HG03342 (cell line): ENCODE measurements around the gene CEP152.
"Not testable (repeated sequence)": the region's sequence is repeated elsewhere in the genome, so short reads cannot be mapped to it uniquely, and the experiment has no call there.

Source experiments
- ATAC-seq: cut with Tn5 transposase; IDR thresholded peaks from one replicate; pipeline ENCODE4 v1.9.1; 2021; ENCODE audit warnings: mild to moderate bottlenecking, moderate library complexity; ENCODE audit not compliant: unreplicated experiment

CEP152 gene

DNA sequence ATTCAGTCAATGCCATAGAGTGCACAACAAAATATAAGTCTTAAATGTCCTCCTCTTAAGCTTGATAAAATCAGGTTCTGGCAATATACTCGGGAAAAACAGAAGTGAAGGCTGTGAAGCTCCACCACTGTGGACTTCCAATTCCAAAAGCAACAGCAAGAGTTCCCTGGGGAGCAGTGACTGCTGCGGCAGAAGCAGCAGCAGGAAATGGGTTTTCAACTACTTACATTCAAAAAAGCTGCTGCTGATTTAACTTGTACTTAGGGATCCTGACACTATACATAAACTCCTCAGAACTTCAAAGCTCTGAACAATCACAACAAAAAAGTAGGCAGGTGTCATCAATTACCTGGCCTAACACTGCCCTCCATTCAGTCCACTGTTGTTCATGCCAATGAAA is 4.7 kb downstream of the CEP152 start:
- ATAC-seq, result no peak

- ATAC-seq, result no peak
Measured at GRCh38 chr15:48805591-48805990, 5.3 kb downstream of the CEP152 start.

DNA sequence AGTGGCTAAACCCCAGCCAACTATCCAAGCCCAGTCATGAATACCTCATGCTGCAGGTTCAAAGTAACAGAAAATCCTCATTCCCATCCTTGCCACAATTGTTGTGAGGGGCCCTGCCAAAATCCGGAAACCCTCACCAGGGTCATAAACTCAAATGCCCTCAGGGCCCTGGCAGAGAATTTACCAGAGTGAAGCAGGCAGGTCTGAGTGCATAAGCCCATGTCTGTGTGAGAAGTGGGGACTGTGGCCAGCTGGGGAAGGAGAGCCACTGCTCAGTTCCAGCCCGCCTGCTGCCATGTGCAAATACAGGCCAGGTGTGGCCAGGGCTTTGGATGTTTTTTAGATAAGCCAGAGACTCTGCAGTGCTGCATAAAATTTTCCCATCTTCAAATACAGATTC is 7.0 kb downstream of the CEP152 start:
- no peak for ATAC-seq

DNA sequence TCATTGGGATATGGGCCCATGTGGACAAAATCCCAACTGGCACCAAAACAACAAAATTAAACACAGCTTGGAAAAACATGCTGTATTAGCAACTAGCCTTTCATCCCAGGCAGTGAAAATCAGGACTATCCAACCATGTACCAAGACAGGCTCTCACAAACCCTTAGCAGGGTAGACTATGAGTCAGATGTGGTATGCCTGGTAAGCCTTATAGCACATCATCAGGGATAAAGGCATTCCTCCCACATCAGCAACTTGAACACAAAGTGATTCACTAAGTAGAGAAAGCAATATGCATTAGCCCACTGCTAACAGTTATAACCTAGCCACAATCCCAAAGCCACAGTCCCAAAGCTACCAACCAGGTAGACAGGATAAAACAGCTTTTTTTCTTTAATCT is 8.0 kb downstream of the CEP152 start:
- no peak for ATAC-seq

DNA sequence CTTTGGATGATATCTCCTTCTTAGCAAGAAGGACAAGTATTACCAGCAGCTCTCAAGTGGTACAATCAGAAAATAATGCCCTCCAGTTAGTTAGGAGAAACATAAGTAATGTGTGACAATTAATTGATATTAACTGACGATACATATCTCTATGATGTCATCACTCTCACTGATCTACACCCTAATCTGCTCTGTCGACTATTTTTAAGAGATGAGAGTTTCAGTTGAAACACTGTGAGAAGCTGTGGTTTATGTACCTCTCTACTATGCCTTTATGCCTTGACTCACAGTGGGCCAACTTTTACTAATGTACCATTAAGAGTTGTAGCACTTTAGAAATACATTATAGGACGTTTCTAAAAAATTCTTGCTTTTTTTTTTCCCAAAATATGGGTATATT is 8.6 kb downstream of the CEP152 start:
- ATAC-seq, result no peak

- ATAC-seq, result no peak
Measured at GRCh38 chr15:48800811-48801455, 9.9 kb downstream of the CEP152 start.

DNA sequence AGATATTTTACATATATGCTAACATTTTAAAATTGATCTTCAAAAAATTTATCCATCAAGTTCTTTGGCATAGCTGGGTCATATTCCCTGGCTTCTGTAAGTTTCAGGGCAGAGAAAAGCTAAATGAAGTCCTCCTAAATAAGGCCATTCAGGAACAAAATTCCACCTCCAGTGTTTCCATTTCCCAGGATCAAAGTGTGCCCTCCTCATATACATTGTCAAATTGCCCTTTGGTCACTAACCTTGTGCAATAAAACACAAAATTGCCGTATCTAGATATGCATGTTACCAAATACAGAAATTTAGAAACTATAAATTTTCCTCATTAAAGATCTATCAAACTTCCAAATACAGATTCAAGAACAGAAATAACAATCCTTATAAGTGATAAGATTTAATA is 10.6 kb downstream of the CEP152 start:
- ATAC-seq, result no peak

DNA sequence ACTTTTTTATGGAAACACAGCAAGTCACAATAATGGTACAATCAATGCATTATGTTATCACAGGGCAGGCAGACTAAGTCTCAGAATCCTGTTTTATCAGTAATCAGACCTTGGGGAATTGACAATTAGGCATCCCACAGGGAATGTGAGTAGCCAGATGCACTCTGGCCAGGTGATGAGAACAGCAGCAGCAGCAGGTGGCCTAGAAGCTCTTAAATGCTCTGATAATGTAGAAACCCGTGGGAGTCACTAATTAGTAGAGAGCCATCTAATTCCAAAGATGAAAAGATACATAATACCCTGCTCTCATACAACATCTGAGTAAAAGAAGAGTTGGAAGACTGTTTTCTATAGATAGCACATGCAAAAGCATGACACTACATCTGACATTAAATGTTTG is 12.6 kb downstream of the CEP152 start:
- no peak for ATAC-seq

- no peak for ATAC-seq
Measured at GRCh38 chr15:48796930-48797329, 13.9 kb downstream of the CEP152 start.

- ATAC-seq, result no peak
Measured at GRCh38 chr15:48796521-48796920, 14.3 kb downstream of the CEP152 start.

DNA sequence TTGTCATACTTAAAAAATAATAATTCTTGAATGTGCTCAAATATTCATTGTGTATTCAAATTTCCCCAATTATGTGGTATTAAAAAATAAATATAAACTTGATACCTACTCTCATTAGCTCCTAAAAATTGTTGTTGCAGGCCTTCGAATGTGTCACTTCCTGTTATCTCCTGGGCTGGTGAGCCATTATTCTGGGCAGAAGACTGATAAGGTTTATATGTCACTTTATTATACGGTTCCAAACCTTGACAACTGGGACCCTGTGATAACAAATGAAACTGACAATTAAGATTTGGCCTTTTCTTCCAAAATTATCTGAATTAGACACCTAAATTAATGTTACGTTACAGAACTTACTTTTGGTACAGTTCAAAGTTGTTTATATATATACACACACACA is 15.0 kb downstream of the CEP152 start:
- no peak for ATAC-seq

DNA sequence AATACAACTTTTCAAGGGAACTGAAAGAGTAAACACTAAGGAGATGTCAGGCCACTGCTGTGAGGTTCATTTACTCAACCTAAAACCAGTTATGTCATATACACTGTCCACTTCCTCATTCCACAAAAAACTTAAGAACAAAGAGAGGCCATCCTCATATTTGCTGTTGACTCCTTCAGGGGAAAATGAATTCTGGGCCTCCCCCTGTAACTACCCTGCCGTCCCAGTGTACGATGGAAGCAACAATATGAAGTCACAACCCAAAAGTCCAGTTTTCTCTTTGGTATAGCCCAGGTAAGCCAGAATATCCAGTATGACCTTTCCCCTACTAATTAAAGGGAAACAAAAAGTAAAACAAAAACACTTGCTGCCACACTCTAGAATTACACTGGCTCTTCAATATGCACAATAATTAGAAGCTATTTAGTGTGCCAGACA is 16.2 kb downstream of the CEP152 start:
- ATAC-seq, result peak; percentile 94

DNA sequence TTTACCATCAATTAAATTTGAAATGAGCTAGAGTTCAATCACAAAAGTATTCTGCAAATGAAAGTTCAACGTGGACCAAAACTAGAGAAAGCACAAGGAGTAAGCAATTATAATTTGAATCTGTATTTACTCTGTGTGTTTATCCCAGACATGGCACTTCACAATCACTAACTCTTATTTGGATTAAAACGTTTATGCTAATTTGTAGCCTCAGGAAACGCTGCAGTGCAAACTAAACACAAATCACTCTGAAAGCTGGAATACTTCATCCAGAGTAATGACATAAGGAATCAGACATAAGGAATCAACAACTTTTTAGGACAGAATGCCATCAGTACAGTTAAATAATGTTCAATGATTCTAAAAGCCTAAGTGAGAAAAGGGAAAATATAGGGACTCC is 18.5 kb downstream of the CEP152 start:
- no peak for ATAC-seq

GRCh38 chr15:48790466-48791115 is 20.3 kb downstream of the CEP152 start:
- not testable (repeated sequence) for ATAC-seq

DNA sequence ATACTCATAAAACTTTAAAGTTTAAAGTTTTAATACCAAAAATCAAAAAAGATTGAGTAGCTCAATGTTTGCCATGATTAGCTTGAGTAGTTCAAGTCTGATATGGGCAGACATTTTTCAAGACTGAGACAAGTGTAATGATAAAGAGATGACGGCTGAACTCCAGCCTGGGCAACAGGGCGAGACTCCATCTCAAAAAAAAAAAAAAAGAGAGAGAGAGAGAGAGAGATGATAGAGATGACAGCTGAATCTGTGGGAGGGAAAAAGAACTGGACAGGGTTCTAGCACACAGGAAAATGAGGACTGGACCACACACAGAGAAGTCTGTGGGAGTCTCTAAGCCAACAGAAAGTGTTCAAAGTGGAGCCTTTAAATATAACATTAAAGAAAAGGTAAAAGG is 25.2 kb downstream of the CEP152 start:
- no peak for ATAC-seq

DNA sequence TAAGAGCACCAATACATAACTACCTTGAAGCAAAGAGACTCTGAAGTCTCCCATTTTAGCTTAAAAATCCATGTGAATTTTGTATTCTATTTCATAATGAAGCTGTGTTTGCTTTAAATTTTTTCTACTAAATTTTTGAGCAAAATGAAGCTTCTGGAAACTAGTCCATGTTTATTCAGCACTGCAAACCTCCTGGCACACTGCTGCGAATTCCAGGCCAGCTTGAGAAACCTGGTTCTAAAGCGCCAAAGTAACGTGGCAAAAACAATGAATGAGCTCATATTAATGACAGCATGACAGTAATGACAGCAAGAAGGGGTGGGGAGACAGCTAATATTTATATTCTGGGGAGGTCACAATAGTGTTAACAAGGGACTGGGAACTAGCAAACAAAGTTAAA is 25.7 kb downstream of the CEP152 start:
- no peak for ATAC-seq

DNA sequence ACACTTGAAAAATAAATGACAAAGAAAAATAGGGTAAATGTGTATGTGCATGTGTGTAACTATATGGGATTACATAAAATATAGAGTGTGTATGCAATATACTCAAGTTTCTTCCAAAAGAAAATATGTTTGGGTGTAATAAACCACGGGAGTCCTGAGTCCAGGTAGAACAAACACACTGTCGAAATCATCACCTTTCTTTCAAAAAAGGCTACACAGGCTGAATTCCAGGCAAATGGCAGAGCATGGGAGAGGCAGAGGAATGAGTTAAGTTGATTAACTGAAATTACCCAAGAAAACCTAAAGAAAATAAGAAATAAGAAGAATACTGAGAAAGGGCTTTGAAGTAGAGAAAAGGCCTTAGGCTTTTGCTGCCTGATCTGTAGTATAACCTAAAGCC is 26.1 kb downstream of the CEP152 start:
- ATAC-seq, result no peak

DNA sequence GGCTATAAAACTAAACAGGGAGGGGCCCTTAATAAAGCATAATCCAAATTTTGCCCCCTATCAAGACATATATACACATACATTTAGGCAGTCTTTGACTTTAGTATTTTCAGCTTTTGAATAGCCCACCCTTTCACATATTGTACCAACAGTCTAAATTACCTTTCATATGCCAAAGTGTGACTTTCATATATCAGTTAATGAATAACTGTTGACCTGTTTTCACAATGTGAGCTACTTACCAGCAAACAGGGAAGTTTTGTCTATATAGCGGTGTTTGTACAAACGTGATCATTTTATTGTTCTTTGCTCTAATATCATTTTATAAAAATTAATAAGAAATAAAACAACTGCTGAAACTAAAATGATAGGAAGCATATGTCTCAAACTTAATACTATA is 28.0 kb downstream of the CEP152 start:
- ATAC-seq, result no peak

- no peak for ATAC-seq
Measured at GRCh38 chr15:48781481-48782081, 29.3 kb downstream of the CEP152 start.

GRCh38 chr15:48781017-48781416 is 29.9 kb downstream of the CEP152 start:
- no peak for ATAC-seq

DNA sequence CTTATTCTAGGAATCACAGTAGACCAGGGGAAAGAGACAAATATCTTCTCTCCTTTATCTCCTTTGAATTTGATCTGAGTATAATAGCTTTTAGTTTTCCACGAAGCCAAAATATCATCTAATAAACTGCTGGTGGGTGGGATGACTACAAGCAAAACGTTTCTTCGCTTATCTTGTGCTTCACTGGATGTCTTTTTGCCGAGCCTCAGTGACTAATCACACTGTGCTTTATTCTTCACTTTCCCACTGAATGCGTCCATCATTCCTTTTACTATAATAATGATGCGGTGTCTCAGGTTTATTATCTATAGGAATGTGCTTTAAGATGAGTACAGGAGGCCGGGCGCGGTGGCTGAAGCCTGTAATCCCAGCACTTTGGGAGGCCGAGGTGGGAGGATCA is 32.5 kb downstream of the CEP152 start:
- ATAC-seq, result no peak

GRCh38 chr15:48777645-48778330 is 33.1 kb downstream of the CEP152 start:
- ATAC-seq, result no peak
